Measurements from ENCODE around the gene TTC33. TPM values are rescaled to one million over a fixed set of nuclear protein-coding genes. Genes with fewer than 3 reads are reported as not detected.

TTC33 gene
- total RNA-seq, 4 donors from 2014 or later = 8.5 to 11.8 (median 9.6) TPM

DNA sequence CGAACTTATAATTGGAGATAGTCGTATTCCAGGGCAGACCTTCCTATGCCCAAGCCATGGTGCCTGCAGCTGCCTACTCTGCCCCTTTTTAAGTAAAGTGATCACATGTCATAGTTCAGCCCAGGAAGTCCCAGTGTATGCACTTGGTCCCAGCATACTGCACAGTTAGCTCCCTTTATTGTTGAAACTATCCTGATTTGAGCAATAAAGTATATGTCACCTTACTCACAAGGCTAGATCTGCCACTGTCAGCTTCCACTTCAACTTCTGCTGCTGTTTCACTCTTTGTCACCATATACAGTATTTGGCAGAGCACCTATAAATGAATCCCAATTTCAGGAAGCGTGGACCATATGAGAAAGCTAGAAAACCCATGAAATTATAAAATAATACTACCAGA is 179.8 kb downstream of the TTC33 start:
- no peak for TF ChIP-seq CTCF (IDR thresholded peaks at IDR 0.05)
- no peak for TF ChIP-seq EP300 (IDR thresholded peaks at IDR 0.05)
- no peak for TF ChIP-seq POLR2AphosphoS5 (IDR thresholded peaks at IDR 0.05)
- TF ChIP-seq POLR2A (IDR thresholded peaks at IDR 0.05) = no peak
- no peaks in the 10 kb centered on the region for H3K27me3 ChIP-seq
- H3K9me3 ChIP-seq = no peaks in the 10 kb centered on the region
- H3K4me3 ChIP-seq = no peak overlapping the region
- H3K36me3 ChIP-seq = no peaks in the 10 kb centered on the region
- 90% methylated on average over 3 of the region's 3 CpGs for WGBS
- H3K4me1 ChIP-seq = no peaks in the 10 kb centered on the region
- no peak for DNase-seq (ENCODE audit: low spot score in 2 of 2)
- H3K27ac ChIP-seq = no peak overlapping the region

GRCh38 chr5:40575411-40575810 is 180.3 kb downstream of the TTC33 start:
- Histone ChIP-seq H3K27ac (no peak overlapping the region), H3K36me3 (no peaks in the 10 kb centered on the region), H3K27me3 (no peaks in the 10 kb centered on the region), H3K4me1 (no peaks in the 10 kb centered on the region), H3K4me3 (no peak overlapping the region), H3K9me3 (no peaks in the 10 kb centered on the region)
- TF ChIP-seq POLR2A (IDR thresholded peaks at IDR 0.05) = no peak
- no peak for TF ChIP-seq CTCF (IDR thresholded peaks at IDR 0.05)
- TF ChIP-seq EP300 (IDR thresholded peaks at IDR 0.05) = no peak
- no peak for TF ChIP-seq POLR2AphosphoS5 (IDR thresholded peaks at IDR 0.05)
- DNase-seq (ENCODE audit: low spot score in 2 of 2) = no peak
- 73% methylated on average over 1 of the region's 1 CpG for WGBS

DNA sequence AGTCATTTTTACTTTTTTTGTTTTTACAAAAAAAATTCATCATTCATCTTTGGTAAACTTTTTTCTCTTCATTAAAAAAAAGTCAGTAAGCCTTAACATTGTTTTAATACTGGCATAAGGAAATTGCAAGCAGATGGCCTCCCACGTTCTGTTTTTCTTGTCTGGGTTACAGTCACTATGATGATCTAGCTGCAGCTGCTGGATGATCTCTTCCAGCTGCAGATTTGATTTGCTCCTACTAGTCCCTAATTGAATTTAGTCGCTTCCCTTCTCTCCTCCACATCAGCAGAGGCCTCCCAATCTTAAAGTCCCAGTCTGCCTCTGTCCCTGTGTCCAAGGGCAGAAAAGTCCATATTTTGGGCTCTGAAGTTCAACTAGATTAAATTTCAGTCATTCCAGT is 182.8 kb downstream of the TTC33 start:
- DNase-seq (ENCODE audit: low spot score in 2 of 2) = no peak
- H3K27ac ChIP-seq = no peak overlapping the region
- no peaks in the 10 kb centered on the region for H3K27me3 ChIP-seq
- no peak for TF ChIP-seq POLR2A (IDR thresholded peaks at IDR 0.05)
- no peak for TF ChIP-seq CTCF (IDR thresholded peaks at IDR 0.05)
- no peak for TF ChIP-seq EP300 (IDR thresholded peaks at IDR 0.05)
- no peak for TF ChIP-seq POLR2AphosphoS5 (IDR thresholded peaks at IDR 0.05)
- WGBS = 48% methylated on average over 2 of the region's 2 CpGs
- H3K36me3 ChIP-seq = no peaks in the 10 kb centered on the region
- H3K4me3 ChIP-seq = no peak overlapping the region
- no peaks in the 10 kb centered on the region for H3K4me1 ChIP-seq
- no peaks in the 10 kb centered on the region for H3K9me3 ChIP-seq

- no peak overlapping the region for H3K27ac ChIP-seq
- no peaks in the 10 kb centered on the region for H3K36me3 ChIP-seq
- no peak for DNase-seq (ENCODE audit: low spot score in 2 of 2)
- no peak overlapping the region for H3K4me3 ChIP-seq
- 91% methylated on average over 6 of the region's 6 CpGs for whole genome bisulfite sequencing
- H3K27me3 ChIP-seq = no peaks in the 10 kb centered on the region
- H3K4me1 ChIP-seq = no peaks in the 10 kb centered on the region
- H3K9me3 ChIP-seq = no peaks in the 10 kb centered on the region
- TF ChIP-seq EP300 (IDR thresholded peaks at IDR 0.05) (no peak), POLR2AphosphoS5 (IDR thresholded peaks at IDR 0.05) (no peak), POLR2A (IDR thresholded peaks at IDR 0.05) (no peak), CTCF (IDR thresholded peaks at IDR 0.05) (no peak)
These were observed 183.4 kb downstream of the TTC33 start for GRCh38 chr5:40572391-40572790.

GRCh38 chr5:40571729-40572128 is 184.0 kb downstream of the TTC33 start:
- no peak for DNase-seq (ENCODE audit: low spot score in 2 of 2)
- WGBS = 72% methylated on average over 2 of the region's 2 CpGs
- Histone ChIP-seq H3K9me3 (no peaks in the 10 kb centered on the region), H3K4me1 (no peaks in the 10 kb centered on the region), H3K36me3 (no peaks in the 10 kb centered on the region), H3K27me3 (no peaks in the 10 kb centered on the region), H3K27ac (no peak overlapping the region), H3K4me3 (no peak overlapping the region)
- no peak for TF ChIP-seq POLR2AphosphoS5 (IDR thresholded peaks at IDR 0.05)
- TF ChIP-seq POLR2A (IDR thresholded peaks at IDR 0.05) = no peak
- TF ChIP-seq EP300 (IDR thresholded peaks at IDR 0.05) = no peak
- TF ChIP-seq CTCF (IDR thresholded peaks at IDR 0.05) = no peak

Measured in suprapubic skin (tissue), 4 donors.